GM21423 (cell line): ENCODE data around the gene ASPG.

Experiments
- ATAC-seq: cut with Tn5 transposase; IDR thresholded peaks from one replicate; pipeline ENCODE4 v1.9.1; 2021; ENCODE audit warnings: mild to moderate bottlenecking, moderate library complexity; ENCODE audit not compliant: unreplicated experiment

The ASPG gene

DNA sequence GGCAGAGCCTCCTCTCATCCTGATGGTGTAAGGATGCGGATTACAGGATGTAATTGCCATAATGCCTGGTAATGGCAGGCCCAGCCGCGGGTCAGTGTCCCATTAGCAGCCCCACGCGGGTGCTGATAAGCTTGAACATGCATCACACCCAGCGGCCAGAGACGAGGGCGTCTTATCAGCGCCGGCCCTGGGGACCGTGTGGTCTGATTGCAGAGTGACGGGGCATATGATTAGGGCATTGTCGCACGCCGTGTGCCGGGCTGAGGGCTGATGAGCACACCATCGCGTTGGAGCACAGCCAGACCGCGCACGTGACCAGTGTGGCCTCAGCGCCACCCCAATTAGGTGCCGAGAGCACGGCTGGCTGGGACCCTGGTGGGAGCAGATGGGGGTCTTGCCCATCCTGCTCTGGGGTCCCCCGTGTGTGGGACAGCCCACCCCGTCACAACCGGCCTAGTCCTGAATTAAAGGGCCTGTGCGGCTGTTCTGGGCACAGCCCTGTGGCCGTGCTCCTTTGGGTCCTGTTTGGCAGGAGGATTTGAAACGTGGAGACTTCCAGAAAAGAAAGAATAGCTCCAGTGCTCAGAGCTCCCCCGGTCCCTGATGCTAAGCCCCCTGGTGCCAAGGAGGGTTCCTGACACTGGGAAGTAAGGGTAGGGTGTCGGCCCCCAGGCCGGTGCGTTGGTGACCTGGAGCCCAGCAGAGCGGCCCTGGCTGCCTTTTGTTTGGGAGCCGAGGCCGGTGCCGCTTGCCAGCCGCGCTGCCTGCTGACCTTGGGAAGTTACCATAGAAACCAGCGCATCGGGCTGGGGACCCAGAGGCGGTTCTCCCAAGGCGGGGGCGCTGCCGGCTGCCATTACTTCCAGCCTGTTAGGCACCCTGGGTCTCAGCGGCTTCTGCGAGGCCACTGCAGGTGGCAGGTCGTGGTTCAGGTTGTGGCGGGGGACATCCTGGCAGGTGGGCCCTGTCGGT lies 73.6 kb downstream of the ASPG start:
- ATAC-seq = no peak

DNA sequence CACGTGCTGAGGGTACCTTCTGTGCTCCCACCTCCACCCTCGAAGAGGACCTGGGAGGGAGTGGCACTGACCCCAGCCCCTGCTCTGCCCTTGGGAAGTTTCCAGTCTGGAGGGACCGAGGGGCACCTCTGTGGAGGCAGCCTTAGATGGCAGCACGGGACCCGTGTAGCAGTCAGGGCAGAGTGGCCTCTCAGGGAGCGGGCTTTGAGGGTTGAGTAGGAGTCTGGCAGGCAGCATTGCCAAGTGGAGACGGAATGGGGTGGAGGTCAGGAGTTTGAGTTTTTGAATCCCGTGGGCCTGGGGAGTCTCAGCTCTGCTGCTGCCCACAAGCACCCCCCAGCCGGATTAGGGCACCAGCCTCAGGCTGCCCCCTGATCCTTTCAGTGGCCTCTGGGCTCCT lies 74.5 kb downstream of the ASPG start:
- no peak for ATAC-seq

DNA sequence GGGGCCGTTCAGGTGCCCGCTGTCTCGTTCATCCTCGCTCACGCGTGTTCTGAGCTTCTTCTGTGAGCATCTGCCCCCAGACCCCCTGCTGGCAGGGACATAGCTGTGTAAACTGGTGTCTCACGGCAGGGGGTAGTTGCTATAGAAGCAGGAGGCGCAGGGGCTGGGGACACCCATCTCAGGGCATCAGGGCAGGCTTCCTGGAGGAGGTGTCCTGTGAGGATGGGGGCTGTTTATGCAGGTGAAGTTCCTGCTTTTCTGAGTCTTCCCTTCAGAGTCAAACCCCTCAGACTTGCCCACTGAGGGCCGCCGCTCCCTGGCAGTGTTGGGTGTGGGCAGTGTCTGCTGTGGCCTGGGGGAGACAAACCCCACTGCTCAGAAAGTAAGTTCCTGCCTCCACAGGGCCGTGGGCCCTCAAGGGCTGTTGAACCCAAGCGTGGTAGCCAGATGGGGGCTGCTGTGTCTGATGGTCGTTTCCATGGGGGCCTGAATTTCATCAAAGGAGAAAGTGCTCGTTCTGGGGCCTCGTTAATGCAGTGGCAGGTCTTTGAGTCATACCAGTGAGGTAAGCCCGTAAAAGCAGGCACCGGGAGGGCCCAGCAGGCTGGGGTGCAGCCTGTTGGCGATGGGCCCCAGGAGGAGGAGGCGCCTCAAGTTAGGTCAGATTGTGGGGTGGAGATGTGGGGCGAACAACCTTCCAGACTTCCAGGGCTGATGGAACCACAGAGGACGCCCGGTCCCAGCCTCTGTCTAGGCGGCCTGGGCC lies 76.3 kb downstream of the ASPG start:
- no peak for ATAC-seq

DNA sequence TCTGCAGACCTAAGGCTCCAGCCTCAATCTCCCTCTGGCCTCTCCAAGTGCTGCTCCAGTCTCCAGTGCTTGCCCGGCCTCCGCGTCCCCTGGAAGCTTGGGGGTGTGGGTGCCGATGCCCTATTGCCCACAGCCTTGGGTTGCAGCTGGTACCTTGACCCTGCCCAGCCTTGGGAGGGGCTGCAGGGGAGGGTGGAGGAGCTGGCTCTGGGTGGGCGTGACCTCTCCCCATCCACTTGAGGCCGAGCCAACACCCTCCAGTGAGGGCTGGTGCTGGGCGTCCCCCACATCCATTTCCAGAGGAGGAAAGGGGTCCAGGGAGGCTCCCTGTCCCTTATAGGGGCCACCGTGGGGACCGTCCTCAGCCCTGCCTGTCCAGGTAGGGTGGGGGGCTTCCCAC lies 77.0 kb downstream of the ASPG start:
- no peak for ATAC-seq

- no peak for ATAC-seq
Measured at GRCh38 chr14:104163541-104163940, 78.0 kb downstream of the ASPG start.

- no peak for ATAC-seq
Measured at GRCh38 chr14:104164041-104164440, 78.5 kb downstream of the ASPG start.

DNA sequence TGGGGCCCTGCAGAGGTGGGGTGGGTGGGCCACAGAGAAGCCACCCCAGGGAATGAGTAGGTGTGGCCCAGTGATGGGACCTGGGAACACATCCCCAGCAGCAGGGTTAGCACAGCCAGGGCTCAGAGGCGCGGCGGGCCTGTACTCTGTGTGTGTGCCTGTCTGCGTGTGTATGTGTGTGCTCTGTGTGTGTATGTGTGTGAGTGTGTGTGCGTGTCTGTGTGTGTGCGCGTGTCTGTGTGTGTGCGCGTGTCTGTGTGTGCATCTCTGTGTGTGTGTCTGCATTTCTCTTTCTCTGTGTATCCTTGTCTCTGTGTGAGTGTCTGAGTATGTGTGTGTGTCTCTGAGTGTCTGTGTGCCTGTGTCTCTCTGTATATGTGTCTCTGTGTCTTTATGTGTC lies 79.0 kb downstream of the ASPG start:
- no peak for ATAC-seq
